HFFc6 (cell line): ENCODE data around the gene CPSF4. TPM values are rescaled to one million over a fixed set of nuclear protein-coding genes. Genes with fewer than 3 reads are reported as not detected.

Experiments
- DNase-seq: peaks from one replicate; pipeline ENCODE4 v3.0.0-alpha.2; 2018
- H3K27ac Mint-ChIP-seq: 2 replicates; pipeline ENCODE4 v1.8.0; 2020; ENCODE audit warnings: mild to moderate bottlenecking, mixed read lengths
- H3K27me3 Mint-ChIP-seq: 2 replicates; pipeline ENCODE4 v1.8.0; 2021; ENCODE audit warnings: mild to moderate bottlenecking, moderate library complexity, mixed read lengths; ENCODE audit not compliant: insufficient read depth
- H3K36me3 Mint-ChIP-seq: 2 replicates; pipeline ENCODE4 v1.8.0; 2021; ENCODE audit warnings: low read depth, mixed read lengths
- H3K4me1 Mint-ChIP-seq: 2 replicates; pipeline ENCODE4 v1.8.0; 2020; ENCODE audit warnings: low read depth, mixed read lengths
- H3K4me3 Mint-ChIP-seq: 2 replicates; pipeline ENCODE4 v1.8.0; 2020; ENCODE audit warnings: mild to moderate bottlenecking, moderate library complexity, mixed read lengths
- H3K9me3 Mint-ChIP-seq: 2 replicates; pipeline ENCODE4 v1.8.0; 2020; ENCODE audit warnings: mild to moderate bottlenecking, mixed read lengths
- total RNA-seq, 6 experiments: library from RNA; stranded (reverse); fragmentation: NEBNext Ultra II Directional; extraction: Animal tissue kit (Norgen Biotek cat#: 25700); gene quantifications; 2 replicates in 1 of 6; 3 replicates in 5 of 6; pipeline ENCODE4 v1.2.3, GENCODE V29; 2021
- TF ChIP-seq, protein P1 (sequence below): fragments of 200-600 bp; sonication (generic); IDR thresholded peaks from 2 replicates; pipeline ENCODE4 v1.5.0; 2021; ENCODE audit warnings: antibody characterized with exemption, mild to moderate bottlenecking

Gene CPSF4
- total RNA-seq, 6 experiments from 2014 or later, result 26.7 to 34.0 (median 29.2) TPM

DNA sequence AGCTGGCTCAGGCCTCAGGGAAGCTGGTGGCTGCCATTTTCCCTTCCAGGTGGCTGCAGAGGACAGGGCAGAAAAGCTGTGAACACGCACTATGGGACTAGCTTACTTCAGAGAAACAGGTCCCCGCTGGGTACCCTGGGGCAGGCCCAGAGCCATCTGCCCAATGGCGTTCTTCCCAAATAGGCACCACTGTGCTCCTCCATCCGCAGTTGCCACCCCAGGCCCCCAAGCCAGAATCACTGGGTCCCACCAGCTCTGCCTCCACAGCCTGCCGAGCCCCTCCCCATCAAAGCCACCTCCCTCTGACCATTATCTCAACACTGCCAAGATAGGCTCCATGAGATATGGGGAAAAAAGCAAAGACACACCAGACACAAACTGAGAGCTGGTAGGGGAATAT lies 18.5 kb upstream of the CPSF4 start:
- TF ChIP-seq, protein P1, sequence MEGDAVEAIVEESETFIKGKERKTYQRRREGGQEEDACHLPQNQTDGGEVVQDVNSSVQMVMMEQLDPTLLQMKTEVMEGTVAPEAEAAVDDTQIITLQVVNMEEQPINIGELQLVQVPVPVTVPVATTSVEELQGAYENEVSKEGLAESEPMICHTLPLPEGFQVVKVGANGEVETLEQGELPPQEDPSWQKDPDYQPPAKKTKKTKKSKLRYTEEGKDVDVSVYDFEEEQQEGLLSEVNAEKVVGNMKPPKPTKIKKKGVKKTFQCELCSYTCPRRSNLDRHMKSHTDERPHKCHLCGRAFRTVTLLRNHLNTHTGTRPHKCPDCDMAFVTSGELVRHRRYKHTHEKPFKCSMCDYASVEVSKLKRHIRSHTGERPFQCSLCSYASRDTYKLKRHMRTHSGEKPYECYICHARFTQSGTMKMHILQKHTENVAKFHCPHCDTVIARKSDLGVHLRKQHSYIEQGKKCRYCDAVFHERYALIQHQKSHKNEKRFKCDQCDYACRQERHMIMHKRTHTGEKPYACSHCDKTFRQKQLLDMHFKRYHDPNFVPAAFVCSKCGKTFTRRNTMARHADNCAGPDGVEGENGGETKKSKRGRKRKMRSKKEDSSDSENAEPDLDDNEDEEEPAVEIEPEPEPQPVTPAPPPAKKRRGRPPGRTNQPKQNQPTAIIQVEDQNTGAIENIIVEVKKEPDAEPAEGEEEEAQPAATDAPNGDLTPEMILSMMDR, result no peak
- Mint-ChIP-seq H3K27me3 (peaks cover 3% of the 10 kb centered on the region; the same call in 1 of the 2 replicates), H3K9me3 (no peaks in the 10 kb centered on the region), H3K36me3 (peaks cover 26% of the 10 kb centered on the region), H3K4me1 (no peaks in the 10 kb centered on the region), H3K4me3 (no peak overlapping the region), H3K27ac (no peak overlapping the region)
- DNase-seq, result no peak

DNA sequence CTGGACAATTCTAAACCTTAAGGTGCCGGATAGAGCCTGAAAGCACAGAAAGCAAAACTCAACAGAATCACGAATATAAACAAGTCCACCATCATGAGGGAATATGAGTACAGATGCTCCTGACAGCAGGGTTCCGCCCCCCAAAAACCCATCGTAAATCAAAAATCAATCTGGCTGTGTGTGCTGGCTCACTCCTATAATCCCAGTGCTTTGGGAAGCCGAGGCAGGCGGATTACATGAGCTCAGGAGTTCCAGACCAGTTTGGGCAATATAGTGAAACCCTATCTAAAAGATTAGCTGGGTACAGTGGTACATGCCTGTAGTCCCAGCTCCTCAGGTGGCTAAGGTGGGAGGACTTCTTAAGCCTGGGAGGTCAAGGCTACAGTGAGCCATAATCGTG lies 17.8 kb upstream of the CPSF4 start:
- no peaks in the 10 kb centered on the region for H3K4me1 Mint-ChIP-seq
- H3K9me3 Mint-ChIP-seq, result no peaks in the 10 kb centered on the region
- H3K27me3 Mint-ChIP-seq, result peaks cover 3% of the 10 kb centered on the region; the same call in 1 of the 2 replicates
- DNase-seq, result no peak
- no peak overlapping the region for H3K4me3 Mint-ChIP-seq
- TF ChIP-seq, protein P1, result no peak
- peaks cover 23% of the 10 kb centered on the region for H3K36me3 Mint-ChIP-seq
- H3K27ac Mint-ChIP-seq, result no peak overlapping the region

DNA sequence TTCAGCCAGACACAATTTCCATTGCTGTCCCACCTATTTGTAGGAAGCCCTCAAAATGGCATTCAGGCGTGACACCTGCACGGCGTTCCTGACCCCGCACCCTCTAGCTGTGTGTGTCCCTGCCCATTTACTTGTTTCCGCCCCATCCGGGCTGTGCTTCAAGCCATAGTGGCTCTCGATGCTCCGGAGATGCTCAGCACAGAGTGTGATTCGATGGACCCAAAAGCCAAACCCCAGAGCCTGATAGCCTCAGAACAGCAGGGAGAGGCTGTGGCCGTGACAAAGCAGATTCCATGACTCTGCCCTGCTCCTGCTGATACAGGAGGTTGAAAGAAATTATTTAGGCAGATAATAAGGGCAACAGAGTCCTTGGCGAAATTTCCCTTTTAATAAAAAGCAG lies 16.6 kb upstream of the CPSF4 start:
- no peak overlapping the region for H3K27ac Mint-ChIP-seq
- no peak for DNase-seq
- H3K4me1 Mint-ChIP-seq, result no peaks in the 10 kb centered on the region
- H3K9me3 Mint-ChIP-seq, result no peaks in the 10 kb centered on the region
- H3K27me3 Mint-ChIP-seq, result peaks cover 2% of the 10 kb centered on the region; the same call in 1 of the 2 replicates
- peaks cover 16% of the 10 kb centered on the region for H3K36me3 Mint-ChIP-seq
- no peak overlapping the region for H3K4me3 Mint-ChIP-seq
- TF ChIP-seq, protein P1, result no peak

DNA sequence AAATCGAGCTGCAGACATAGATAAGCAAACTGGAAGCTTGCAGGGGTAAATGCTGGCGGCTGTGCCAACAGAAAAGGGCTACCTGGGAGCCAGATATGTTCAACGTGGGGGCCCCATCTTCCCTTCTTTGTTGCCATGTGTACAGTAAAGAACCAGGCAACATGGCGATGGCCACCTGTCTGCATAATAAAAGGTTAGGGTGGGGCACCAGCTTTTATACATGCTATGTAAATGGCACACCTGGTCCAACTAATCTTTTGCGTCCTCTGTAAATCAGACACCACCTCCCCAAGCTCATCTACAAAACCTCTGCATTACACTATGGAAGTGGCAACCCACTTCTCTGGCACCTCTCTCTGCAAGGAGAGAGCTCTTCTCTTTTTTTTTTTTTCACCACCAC lies 16.1 kb upstream of the CPSF4 start:
- TF ChIP-seq, protein P1, result no peak
- H3K9me3 Mint-ChIP-seq, result no peaks in the 10 kb centered on the region
- no peaks in the 10 kb centered on the region for H3K4me1 Mint-ChIP-seq
- DNase-seq, result no peak
- no peak overlapping the region for H3K27ac Mint-ChIP-seq
- peaks cover 11% of the 10 kb centered on the region for H3K36me3 Mint-ChIP-seq
- H3K27me3 Mint-ChIP-seq, result peaks cover 2% of the 10 kb centered on the region; the same call in 1 of the 2 replicates
- H3K4me3 Mint-ChIP-seq, result no peak overlapping the region

- TF ChIP-seq, protein P1, result no peak
- Mint-ChIP-seq H3K27ac (no peak overlapping the region), H3K4me1 (no peaks in the 10 kb centered on the region)
Measured at GRCh38 chr7:99424932-99425730, 13.6 kb upstream of the CPSF4 start.

More at GRCh38 chr7:99424932-99425730, 13.6 kb upstream of the CPSF4 start:
- peaks cover 5% of the 10 kb centered on the region for H3K36me3 Mint-ChIP-seq
- H3K4me3 Mint-ChIP-seq, result no peak overlapping the region
- no peak for DNase-seq
- H3K9me3 Mint-ChIP-seq, result no peaks in the 10 kb centered on the region
- H3K27me3 Mint-ChIP-seq, result no peaks in the 10 kb centered on the region
